Pericardium fibroblast (primary cell): Measurements from ENCODE around the gene SCYGR3. TPM values are rescaled to one million over a fixed set of nuclear protein-coding genes. Genes with fewer than 3 reads are reported as not detected.

Source experiments
- total RNA-seq: library from RNA; depleted of rRNA; stranded (reverse); fragments of >200 nt; gene quantifications from 2 replicates; pipeline ENCODE4 v1.2.3, GENCODE V29; 2015

Gene SCYGR3
- total RNA-seq, result not detected in 2 replicates

GRCh38 chr2:227614740-227615139 lies at the start of gene SCYGR3:
SCYGR3 (minus strand) TSS chr2:227614840; CDS start chr2:227614840, 0 bp downstream.

GRCh38 chr2:227617316-227618230 lies 2.9 kb upstream of the SCYGR3 start, which contains the start of gene SCYGR4:
SCYGR4 (plus strand) TSS chr2:227617498; CDS start chr2:227617498, 0 bp downstream.

GRCh38 chr2:227598835-227599503 lies 15.7 kb downstream of the SCYGR3 start, which contains the start of gene SCYGR2:
SCYGR2 (plus strand) TSS chr2:227598893; CDS start chr2:227598893, 0 bp downstream.

Other genes starting within 250 kb of the SCYGR3 start
- not detected in 2 replicates for gene TM4SF20, start 235.5 kb downstream of the SCYGR3 start, total RNA-seq
- not detected in 2 replicates for gene SCYGR1, start 226.9 kb downstream of the SCYGR3 start, total RNA-seq
- gene AGFG1, start 142.7 kb downstream of the SCYGR3 start, total RNA-seq, result 47.1 and 55.7 TPM in 2 replicates
- gene SCYGR2, start 15.9 kb downstream of the SCYGR3 start, total RNA-seq, result not detected in 2 replicates
- not detected in 2 replicates for gene SCYGR4, start 2.7 kb upstream of the SCYGR3 start, total RNA-seq
- gene SCYGR5, start 52.0 kb upstream of the SCYGR3 start, total RNA-seq, result not detected in 2 replicates
- gene SLC19A3, start 103.2 kb upstream of the SCYGR3 start, total RNA-seq, result 0.85 and 1.8 TPM in 2 replicates
- not detected in 2 replicates for gene SCYGR6, start 109.9 kb upstream of the SCYGR3 start, total RNA-seq
- gene SCYGR7, start 113.5 kb upstream of the SCYGR3 start, total RNA-seq, result not detected in 2 replicates
- gene SCYGR8, start 131.1 kb upstream of the SCYGR3 start, total RNA-seq, result not detected in 2 replicates
- gene CCL20, start 199.0 kb upstream of the SCYGR3 start, total RNA-seq, result 0.47 and 2.6 TPM in 2 replicates